Measurements from ENCODE around the gene COL15A1.

COL15A1 gene

DNA sequence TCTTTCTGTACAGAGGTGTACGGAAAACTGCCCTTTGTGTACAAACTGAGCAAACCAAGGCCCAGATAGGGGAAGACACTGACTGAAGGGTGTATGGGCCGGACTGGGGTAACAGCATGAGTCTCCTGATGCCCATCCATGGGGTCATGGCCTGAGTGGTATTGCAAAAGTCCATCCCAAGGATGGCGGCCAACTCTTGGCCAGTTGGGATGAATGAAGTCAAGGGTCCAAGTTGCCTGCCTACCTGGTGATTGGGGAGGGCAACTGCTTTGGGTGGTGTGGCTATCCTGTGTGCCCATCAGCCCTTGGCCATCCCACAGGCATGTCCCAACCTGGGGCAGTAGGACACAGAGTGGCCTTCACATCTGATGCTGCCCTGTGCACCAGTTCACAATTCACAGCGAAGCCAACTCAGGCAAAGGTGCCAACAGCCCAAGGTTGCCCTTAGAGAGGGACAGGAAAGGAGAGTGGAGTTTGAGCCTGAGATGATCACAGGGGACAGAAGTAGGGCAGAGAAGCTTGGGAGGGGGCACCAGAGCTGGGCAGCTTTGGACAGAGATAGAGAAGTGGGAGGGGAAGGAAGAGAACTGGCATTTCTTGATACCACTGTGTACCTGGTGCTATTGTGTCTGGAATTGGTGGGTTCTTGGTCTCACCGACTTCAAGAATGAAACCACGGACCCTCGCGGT, 46.6 kb downstream of the COL15A1 start:
- TF ChIP-seq, protein P1, sequence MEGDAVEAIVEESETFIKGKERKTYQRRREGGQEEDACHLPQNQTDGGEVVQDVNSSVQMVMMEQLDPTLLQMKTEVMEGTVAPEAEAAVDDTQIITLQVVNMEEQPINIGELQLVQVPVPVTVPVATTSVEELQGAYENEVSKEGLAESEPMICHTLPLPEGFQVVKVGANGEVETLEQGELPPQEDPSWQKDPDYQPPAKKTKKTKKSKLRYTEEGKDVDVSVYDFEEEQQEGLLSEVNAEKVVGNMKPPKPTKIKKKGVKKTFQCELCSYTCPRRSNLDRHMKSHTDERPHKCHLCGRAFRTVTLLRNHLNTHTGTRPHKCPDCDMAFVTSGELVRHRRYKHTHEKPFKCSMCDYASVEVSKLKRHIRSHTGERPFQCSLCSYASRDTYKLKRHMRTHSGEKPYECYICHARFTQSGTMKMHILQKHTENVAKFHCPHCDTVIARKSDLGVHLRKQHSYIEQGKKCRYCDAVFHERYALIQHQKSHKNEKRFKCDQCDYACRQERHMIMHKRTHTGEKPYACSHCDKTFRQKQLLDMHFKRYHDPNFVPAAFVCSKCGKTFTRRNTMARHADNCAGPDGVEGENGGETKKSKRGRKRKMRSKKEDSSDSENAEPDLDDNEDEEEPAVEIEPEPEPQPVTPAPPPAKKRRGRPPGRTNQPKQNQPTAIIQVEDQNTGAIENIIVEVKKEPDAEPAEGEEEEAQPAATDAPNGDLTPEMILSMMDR (IDR thresholded peaks at IDR 0.05; ENCODE audit: borderline replicate concordance, control extremely low read depth, extremely low read depth, insufficient read depth, missing control alignments): no peak
- no peak for DNase-seq (ENCODE audit: low spot score)
- in situ Hi-C loops (cut with MboI; ENCODE audit: low sequenced_read_pairs, unreplicated experiment): loop anchor here (10.0 kb wide), 1 partner anchor 146 kb away; no protein-coding TSS in a partner anchor

DNA sequence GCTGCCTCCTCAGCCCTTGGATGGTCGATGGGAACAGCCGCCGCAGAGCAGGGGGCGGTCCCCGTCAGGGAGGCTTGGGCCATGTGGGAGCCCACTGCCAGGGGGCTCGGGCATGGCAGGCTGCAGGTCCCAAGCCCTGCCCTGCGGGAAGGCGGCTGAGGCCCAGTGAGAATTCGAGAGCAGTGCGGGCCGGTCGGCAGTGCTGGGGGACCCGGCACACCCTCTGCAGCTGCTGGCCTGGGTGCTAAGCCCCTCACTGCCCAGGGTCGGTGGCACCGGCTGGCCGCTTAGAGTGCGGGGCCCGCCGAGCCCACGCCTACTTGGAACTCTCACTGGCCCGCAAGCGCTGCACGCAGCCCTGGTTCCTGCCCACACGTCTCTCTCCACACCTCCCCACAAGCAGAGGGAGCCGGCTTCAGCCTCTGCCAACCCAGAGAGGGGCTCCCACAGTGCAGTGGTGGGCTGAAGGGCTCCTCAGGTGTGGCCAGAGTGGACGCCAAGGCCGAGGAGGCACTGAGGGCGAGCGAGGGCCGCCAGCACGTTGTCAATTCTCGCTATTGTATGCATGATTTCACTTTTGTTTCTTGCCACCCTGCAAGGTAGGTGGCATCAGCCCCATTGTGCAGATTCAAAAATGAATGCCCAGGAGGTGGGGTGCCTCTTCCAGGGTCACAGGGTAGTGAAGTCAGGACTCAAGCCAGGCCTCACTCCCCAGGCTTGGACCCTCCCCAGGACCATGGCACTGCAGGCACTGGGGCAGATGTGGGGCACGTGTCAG, 48.6 kb downstream of the COL15A1 start:
- no peak for DNase-seq (ENCODE audit: low spot score)
- in situ Hi-C loops (cut with MboI; ENCODE audit: low sequenced_read_pairs, unreplicated experiment): loop anchor here (10.0 kb wide), 1 partner anchor 147 kb away; no protein-coding TSS in a partner anchor
- TF ChIP-seq, protein P1 (IDR thresholded peaks at IDR 0.05; ENCODE audit: borderline replicate concordance, control extremely low read depth, extremely low read depth, insufficient read depth, missing control alignments): no peak

DNA sequence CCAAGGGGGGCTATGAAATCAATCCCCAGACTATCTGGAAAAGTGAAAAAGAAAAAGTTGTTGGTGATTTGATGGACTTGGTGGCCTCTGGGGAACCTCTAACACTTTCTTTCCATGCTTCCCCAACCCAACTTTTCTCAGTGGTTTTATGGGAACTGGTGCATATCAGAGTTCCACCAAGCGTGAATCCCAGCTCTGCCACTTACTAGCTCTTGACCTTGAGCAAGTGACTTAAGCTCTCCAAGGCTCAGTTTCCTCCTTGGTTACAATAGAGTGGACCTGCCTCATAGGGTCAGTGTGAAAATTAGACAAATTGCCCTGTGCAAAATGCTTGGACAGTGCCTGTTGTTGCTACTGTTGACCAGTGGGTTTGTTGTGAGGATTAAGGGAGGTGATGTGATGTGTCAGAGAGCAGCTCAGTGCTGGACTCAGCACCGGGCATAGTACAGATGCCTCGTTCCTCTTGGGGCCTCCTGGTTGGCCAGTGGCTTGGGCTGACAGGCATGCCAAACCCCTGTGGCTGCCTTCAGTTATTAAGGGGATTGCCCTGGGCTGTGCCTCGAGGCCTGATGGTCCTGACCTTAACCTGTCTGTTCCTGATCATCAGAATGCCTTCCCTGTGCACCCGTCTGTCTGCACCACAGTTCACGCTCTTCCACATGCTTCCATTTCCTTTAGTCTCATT, 49.3 kb downstream of the COL15A1 start:
- no peak for DNase-seq (ENCODE audit: low spot score)
- TF ChIP-seq, protein P1 (IDR thresholded peaks at IDR 0.05; ENCODE audit: borderline replicate concordance, control extremely low read depth, extremely low read depth, insufficient read depth, missing control alignments): no peak
- in situ Hi-C loops (cut with MboI; ENCODE audit: low sequenced_read_pairs, unreplicated experiment): loop anchor here (10.0 kb wide), 1 partner anchor 148 kb away; no protein-coding TSS in a partner anchor

DNA sequence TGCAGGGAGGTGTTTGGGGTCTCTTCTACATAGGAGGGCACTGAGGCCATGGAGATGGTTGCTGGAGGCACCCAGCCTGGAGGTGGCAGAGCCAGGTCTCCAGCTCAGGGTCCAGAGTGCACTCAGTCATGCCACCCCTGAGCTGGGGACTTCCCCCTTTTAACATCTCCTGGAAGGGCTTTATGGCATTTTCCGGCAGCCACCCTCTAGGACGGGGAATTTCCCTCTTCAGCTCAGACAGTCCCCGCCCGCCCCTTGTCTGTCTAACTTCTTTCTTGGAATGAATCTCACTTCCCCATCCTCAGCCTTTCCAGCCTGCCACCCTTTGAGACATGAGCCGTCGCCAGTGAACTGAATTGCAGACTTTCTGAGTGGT, 49.9 kb downstream of the COL15A1 start:
- DNase-seq (ENCODE audit: low spot score): peak; percentile 69
- in situ Hi-C loops (cut with MboI; ENCODE audit: low sequenced_read_pairs, unreplicated experiment): loop anchor here (10.0 kb wide), 1 partner anchor 149 kb away; no protein-coding TSS in a partner anchor
- TF ChIP-seq, protein P1 (IDR thresholded peaks at IDR 0.05; ENCODE audit: borderline replicate concordance, control extremely low read depth, extremely low read depth, insufficient read depth, missing control alignments): no peak

DNA sequence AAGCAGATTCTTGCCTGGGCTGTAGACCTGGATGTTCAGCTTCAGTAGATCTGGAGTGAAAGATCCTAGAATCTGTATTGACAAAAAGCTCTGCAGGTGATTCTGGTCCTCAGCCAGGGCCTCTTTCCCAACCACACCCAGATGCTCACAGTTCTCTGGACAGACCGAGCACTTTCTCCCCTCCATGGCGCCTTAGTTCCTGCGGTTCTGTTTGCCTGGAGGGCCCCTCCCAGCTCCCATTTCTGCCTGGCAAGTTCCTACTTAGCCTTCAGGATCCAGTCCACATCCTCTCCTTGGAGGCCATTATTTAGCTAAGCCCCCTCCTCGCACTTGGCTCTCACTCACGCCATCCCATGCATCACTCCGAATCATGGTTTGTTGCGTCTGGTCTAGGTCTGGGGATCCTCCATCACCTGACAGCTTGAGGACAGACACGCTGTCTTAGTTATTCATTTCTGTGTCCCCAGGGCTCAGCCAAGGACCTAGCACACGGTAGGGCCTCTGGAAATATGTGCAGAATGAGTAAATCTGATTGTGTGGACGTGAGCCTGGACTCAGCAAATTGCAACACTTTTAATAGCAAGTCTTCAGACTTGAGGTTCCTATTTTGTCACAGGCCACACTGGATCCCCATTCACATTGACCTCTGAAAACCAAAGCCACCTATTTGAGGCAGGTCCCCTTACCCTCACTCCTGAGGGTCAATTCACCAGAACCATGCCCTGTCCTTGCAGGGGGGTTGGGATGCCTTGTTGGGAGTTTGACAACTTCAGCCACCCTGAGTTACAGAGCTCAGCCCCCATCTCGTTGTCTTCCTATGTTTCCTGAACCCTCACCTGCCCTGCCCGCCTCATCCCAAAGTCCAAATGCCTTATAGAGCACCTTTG, 50.7 kb downstream of the COL15A1 start:
- no peak for DNase-seq (ENCODE audit: low spot score)
- in situ Hi-C loops (cut with MboI; ENCODE audit: low sequenced_read_pairs, unreplicated experiment): loop anchor here (10.0 kb wide), 1 partner anchor 150 kb away; no protein-coding TSS in a partner anchor
- TF ChIP-seq, protein P1 (IDR thresholded peaks at IDR 0.05; ENCODE audit: borderline replicate concordance, control extremely low read depth, extremely low read depth, insufficient read depth, missing control alignments): no peak

All from GM13976 (cell line).